ENCODE data around the gene GABRB1.

GABRB1 gene

GRCh38 chr4:47410271-47410670 is 378.9 kb downstream of the GABRB1 start:
- DNase-seq, result no peak

GRCh38 chr4:47413521-47413920 is 382.2 kb downstream of the GABRB1 start:
- no peak for DNase-seq

- no peak for DNase-seq
Observed at GRCh38 chr4:47415719-47416118, 384.4 kb downstream of the GABRB1 start.

GRCh38 chr4:47418147-47418546 is 386.8 kb downstream of the GABRB1 start:
- DNase-seq, result no peak

- no peak for DNase-seq
Observed at GRCh38 chr4:47419296-47419695, 387.9 kb downstream of the GABRB1 start.

GRCh38 chr4:47425628-47426027 is 394.3 kb downstream of the GABRB1 start:
- DNase-seq, result no peak

- no peak for DNase-seq
Observed at GRCh38 chr4:47427935-47428334, 396.6 kb downstream of the GABRB1 start.

GRCh38 chr4:47432749-47433148 is 401.4 kb downstream of the GABRB1 start:
- no peak for DNase-seq

GRCh38 chr4:47434931-47435330 is 403.6 kb downstream of the GABRB1 start:
- no peak for DNase-seq

GRCh38 chr4:47442980-47443379 is 411.6 kb downstream of the GABRB1 start:
- no peak for DNase-seq

GRCh38 chr4:47444031-47444430 is 412.7 kb downstream of the GABRB1 start:
- DNase-seq, result no peak

GRCh38 chr4:47451657-47452056 is 420.3 kb downstream of the GABRB1 start:
- DNase-seq, result no peak

GRCh38 chr4:47462799-47463234 is 431.4 kb downstream of the GABRB1 start:
- DNase-seq, result no peak

GRCh38 chr4:47463235-47463956 is 432.0 kb downstream of the GABRB1 start, which contains the start of gene COMMD8:
Gene COMMD8, minus strand, starts transcription at chr4:47463702. Its CDS starts 51 bp downstream, at chr4:47463651.
- DNase-seq, result peak; percentile 98

- DNase-seq, result no peak
Observed at GRCh38 chr4:47465004-47465403, 433.6 kb downstream of the GABRB1 start.

GRCh38 chr4:47466056-47466785 is 434.9 kb downstream of the GABRB1 start:
- DNase-seq, result no peak

- DNase-seq, result no peak
Observed at GRCh38 chr4:47468706-47469365, 437.5 kb downstream of the GABRB1 start.

GRCh38 chr4:47469951-47470350 is 438.6 kb downstream of the GABRB1 start:
- DNase-seq, result no peak

GRCh38 chr4:47471064-47471463 is 439.7 kb downstream of the GABRB1 start:
- no peak for DNase-seq

GRCh38 chr4:47471591-47471990 is 440.2 kb downstream of the GABRB1 start:
- no peak for DNase-seq

GRCh38 chr4:47473141-47473750 is 441.9 kb downstream of the GABRB1 start:
- no peak for DNase-seq

- DNase-seq, result no peak
Observed at GRCh38 chr4:47474799-47475198, 443.4 kb downstream of the GABRB1 start.

- DNase-seq, result no peak
Observed at GRCh38 chr4:47475411-47475810, 444.0 kb downstream of the GABRB1 start.

Data from activated naive CD4-positive, alpha-beta T cell treated with Interleukin-2 at 50 U/mL for 16 hours (primary cell).